DOHH2 (cell line): Measurements from ENCODE around the gene MARS1.

Experiments
- H3F3A ChIP-seq: fragments of 200-600 bp; sonication (generic), shearing (Covaris generic); 2 replicates; pipeline ENCODE4 v1.6.0; 2016; ENCODE audit warnings: antibody characterized with exemption, mild to moderate bottlenecking; ENCODE audit not compliant: control insufficient read depth, insufficient read depth
- H3K27ac ChIP-seq: fragments of 200-600 bp; sonication (generic); 2 replicates; pipeline ENCODE4 v1.5.1; 2014; ENCODE audit warnings: low read depth, mild to moderate bottlenecking, low read length, moderate library complexity
- H3K27me3 ChIP-seq: fragments of 200-600 bp; sonication (generic); 2 replicates; pipeline ENCODE4 v1.6.1; 2014; ENCODE audit warnings: mild to moderate bottlenecking, low read length, mixed read lengths; ENCODE audit not compliant: control insufficient read depth
- H3K36me3 ChIP-seq: fragments of 200-600 bp; sonication (generic); 2 replicates; pipeline ENCODE4 v1.6.1; 2014; ENCODE audit warnings: mild to moderate bottlenecking, low read length, moderate library complexity, mixed read lengths; ENCODE audit not compliant: control insufficient read depth
- H3K4me1 ChIP-seq: fragments of 200-600 bp; sonication (generic); 2 replicates; pipeline ENCODE4 v1.6.1; 2014; ENCODE audit warnings: mild to moderate bottlenecking, low read length, mixed read lengths; ENCODE audit not compliant: control insufficient read depth
- H3K4me2 ChIP-seq: fragments of 200-600 bp; sonication (generic); 2 replicates; pipeline ENCODE4 v1.6.0; 2014; ENCODE audit warnings: mild to moderate bottlenecking, low read length, moderate library complexity
- H3K4me3 ChIP-seq: fragments of 200-600 bp; sonication (generic); 2 replicates; pipeline ENCODE4 v1.5.1; 2014; ENCODE audit warnings: mild to moderate bottlenecking, low read length, mixed read lengths
- H3K79me2 ChIP-seq: fragments of 200-600 bp; sonication (generic); 2 replicates; pipeline ENCODE4 v1.6.1; 2014; ENCODE audit warnings: mild to moderate bottlenecking, low read length, mixed read lengths; ENCODE audit not compliant: control insufficient read depth
- H3K9me2 ChIP-seq: fragments of 200-600 bp; sonication (generic); replicated peaks from 2 replicates; pipeline ENCODE4 v1.6.1; 2014; ENCODE audit warnings: mild to moderate bottlenecking, low read length, mixed read lengths; ENCODE audit not compliant: control insufficient read depth
- H3K9me3 ChIP-seq: fragments of 200-600 bp; sonication (generic); 2 replicates; pipeline ENCODE4 v1.6.1; 2014; ENCODE audit warnings: antibody characterized with exemption, low read length, mixed read lengths; ENCODE audit not compliant: control insufficient read depth, insufficient read depth
- H4K20me1 ChIP-seq: fragments of 200-600 bp; sonication (generic); 2 replicates; pipeline ENCODE4 v1.6.0; 2014; ENCODE audit warnings: low read depth, mild to moderate bottlenecking, antibody characterized with exemption, low read length, moderate library complexity; ENCODE audit not compliant: control insufficient read depth, insufficient read depth
- EZH2phosphoT487 ChIP-seq: fragments of 200-600 bp; sonication (generic); IDR thresholded peaks from 2 replicates; pipeline ENCODE4 v1.6.1; 2017; ENCODE audit warnings: borderline replicate concordance, mild to moderate bottlenecking, antibody characterized with exemption, low read length, moderate library complexity, mixed read lengths
- TF ChIP-seq, protein P1 (sequence below): fragments of 200-600 bp; sonication (generic); IDR thresholded peaks from one replicate; pipeline ENCODE4 v1.5.1; 2014; ENCODE audit warnings: antibody characterized with exemption, mild to moderate bottlenecking, low read depth, low read length; ENCODE audit not compliant: poor library complexity, severe bottlenecking

MARS1 gene

DNA sequence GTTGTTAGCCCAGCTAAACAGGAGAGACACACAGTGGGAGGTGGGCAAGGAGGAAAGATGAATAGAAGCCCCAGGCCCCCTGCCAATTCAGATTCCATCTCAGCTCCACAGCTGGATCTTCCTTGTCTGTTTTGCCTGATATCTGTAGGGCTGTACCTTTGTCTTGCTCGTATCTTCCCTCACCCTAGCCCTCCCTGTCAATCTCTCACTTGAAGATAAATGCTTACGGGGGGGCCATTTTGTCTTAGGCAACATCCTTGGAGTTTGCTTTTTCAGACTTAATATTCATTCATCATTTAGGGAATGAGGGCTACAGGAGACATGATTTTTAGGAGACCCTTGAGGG is 64.4 kb downstream of the MARS1 start:
- Histone ChIP-seq H3K4me1 (peaks cover 16% of the 10 kb centered on the region), H3K27me3 (peaks cover 26% of the 10 kb centered on the region), H4K20me1 (no peaks in the 10 kb centered on the region), H3K9me3 (no peaks in the 10 kb centered on the region), H3K79me2 (no peaks in the 10 kb centered on the region), H3K9me2 (no peaks in the 10 kb centered on the region), H3K27ac (no peak overlapping the region), H3K4me3 (no peak overlapping the region), H3F3A (peaks cover 5% of the 10 kb centered on the region), H3K4me2 (no peak overlapping the region), H3K36me3 (no peaks in the 10 kb centered on the region)
- TF ChIP-seq EZH2phosphoT487 = no peak
- TF ChIP-seq, protein P1, sequence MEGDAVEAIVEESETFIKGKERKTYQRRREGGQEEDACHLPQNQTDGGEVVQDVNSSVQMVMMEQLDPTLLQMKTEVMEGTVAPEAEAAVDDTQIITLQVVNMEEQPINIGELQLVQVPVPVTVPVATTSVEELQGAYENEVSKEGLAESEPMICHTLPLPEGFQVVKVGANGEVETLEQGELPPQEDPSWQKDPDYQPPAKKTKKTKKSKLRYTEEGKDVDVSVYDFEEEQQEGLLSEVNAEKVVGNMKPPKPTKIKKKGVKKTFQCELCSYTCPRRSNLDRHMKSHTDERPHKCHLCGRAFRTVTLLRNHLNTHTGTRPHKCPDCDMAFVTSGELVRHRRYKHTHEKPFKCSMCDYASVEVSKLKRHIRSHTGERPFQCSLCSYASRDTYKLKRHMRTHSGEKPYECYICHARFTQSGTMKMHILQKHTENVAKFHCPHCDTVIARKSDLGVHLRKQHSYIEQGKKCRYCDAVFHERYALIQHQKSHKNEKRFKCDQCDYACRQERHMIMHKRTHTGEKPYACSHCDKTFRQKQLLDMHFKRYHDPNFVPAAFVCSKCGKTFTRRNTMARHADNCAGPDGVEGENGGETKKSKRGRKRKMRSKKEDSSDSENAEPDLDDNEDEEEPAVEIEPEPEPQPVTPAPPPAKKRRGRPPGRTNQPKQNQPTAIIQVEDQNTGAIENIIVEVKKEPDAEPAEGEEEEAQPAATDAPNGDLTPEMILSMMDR = no peak

DNA sequence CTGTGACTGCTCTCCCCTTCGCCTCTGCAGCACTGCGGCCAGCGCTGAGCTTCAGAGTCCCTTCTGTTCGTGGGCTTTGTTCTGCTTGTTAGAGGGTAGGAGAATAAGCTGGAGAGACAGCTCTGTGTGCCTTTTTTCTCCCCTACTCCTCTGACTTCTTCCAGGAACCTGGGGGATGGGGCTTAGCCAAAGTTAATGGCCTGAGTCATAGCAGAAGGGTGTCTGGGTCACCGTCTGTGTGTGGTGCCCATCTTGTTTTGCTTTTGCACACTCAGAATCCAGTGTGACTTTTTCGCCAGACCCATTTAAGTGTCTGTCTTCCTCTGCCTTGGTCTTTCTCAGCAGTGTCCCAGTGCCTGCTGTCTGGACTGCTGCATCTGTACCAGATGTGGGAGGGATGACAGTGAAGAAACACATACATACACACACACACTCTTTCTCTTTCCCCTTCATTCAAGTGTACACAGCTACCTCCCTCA is 65.0 kb downstream of the MARS1 start:
- no peaks in the 10 kb centered on the region for H3K9me2 ChIP-seq
- H3F3A ChIP-seq = peaks cover 5% of the 10 kb centered on the region
- H3K27ac ChIP-seq = no peak overlapping the region
- no peak overlapping the region for H3K4me2 ChIP-seq
- H3K4me1 ChIP-seq = peaks cover 11% of the 10 kb centered on the region
- no peak overlapping the region for H3K4me3 ChIP-seq
- no peaks in the 10 kb centered on the region for H3K79me2 ChIP-seq
- H4K20me1 ChIP-seq = no peaks in the 10 kb centered on the region
- no peak for TF ChIP-seq EZH2phosphoT487
- TF ChIP-seq, protein P1 = no peak
- H3K27me3 ChIP-seq = peaks cover 26% of the 10 kb centered on the region
- no peaks in the 10 kb centered on the region for H3K9me3 ChIP-seq
- H3K36me3 ChIP-seq = no peaks in the 10 kb centered on the region

DNA sequence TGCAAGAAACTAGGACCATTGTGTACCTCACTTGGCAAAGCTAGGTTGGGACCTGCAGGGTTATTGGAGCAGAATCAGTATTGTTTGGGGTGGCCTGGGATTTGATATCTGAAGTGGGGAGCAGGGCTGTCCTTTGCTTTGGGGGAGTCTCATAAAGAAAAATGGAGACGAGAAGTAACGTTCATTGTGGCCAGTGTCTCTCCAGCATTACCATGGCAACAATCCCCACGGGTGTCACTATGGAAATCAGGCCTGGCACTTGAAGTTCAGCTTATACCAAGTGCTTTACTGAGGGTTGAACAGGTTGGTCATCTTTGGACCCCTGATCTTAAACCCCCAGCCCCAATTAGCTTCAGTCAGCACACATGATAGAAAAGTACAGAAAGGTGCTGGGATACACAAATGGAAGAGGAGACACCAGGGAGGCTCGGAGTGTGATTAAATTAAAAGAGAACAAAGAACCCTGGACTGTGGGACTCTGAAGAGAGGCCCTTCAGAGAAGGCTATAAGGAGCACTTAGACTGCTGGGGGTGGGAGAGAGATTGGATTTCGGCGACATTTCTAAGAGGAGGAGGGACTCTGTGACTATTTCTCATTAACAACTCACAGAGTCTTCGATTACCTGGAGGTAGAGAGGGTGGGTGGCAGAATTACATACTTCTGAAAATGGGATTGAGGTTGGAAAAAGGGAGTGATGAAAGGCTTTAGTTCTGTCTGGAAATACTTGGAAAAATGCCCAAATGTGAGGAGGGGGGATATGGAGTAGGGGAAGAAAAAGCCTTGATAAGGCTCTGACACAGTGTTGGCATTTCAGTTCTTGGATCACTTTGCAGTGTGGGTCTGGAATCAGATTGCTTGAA is 65.7 kb downstream of the MARS1 start:
- Histone ChIP-seq H3K36me3 (no peaks in the 10 kb centered on the region), H3K27ac (no peak overlapping the region), H3K4me2 (no peak overlapping the region), H3F3A (no peaks in the 10 kb centered on the region), H3K79me2 (no peaks in the 10 kb centered on the region), H3K4me1 (peaks cover 11% of the 10 kb centered on the region), H3K9me3 (no peaks in the 10 kb centered on the region), H4K20me1 (no peaks in the 10 kb centered on the region), H3K9me2 (no peaks in the 10 kb centered on the region), H3K4me3 (no peak overlapping the region), H3K27me3 (peaks cover 26% of the 10 kb centered on the region)
- TF ChIP-seq EZH2phosphoT487 = no peak
- TF ChIP-seq, protein P1 = no peak
